Activated T-helper 1 cell treated with anti-CD3 and anti-CD28 coated beads, Interleukin-2, amount 50 U/mL, for 16 hours (primary cell): ENCODE measurements around the gene HSFY2.
"Not testable (repeated sequence)": the region's sequence is repeated elsewhere in the genome, so short reads cannot be mapped to it uniquely, and the experiment has no call there.

Source experiments
- DNase-seq, 2 donors: peaks; one replicate each; pipeline ENCODE4 v3.0.0-alpha.2; 2020; ENCODE audit warnings: low read depth in 1 of 2, low spot score in 1 of 2

HSFY2 gene

DNA sequence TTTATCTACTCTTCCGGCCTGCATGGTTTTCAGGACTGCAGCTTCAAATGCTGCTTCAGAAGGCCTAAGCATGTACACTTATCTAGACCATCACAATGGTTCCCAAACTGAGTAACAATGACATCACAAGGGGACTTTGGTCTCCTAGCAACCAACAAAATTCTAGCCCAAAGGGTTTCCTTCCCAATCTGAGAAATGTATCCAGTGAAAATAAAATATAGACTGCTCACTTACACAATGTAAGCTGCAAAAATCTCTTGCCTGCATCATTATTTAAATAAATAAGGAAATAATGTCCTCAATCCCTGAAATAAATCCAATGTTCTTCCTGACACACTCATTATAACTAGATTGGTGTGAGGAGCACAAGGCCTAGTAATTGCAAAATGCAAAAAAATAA is at the start of gene HSFY2:
HSFY2 (minus strand) TSS at position 101 of the 400 bp plus-strand sequence. CDS start 117 bp downstream, outside the sequence.
- DNase-seq, result not testable (repeated sequence)

DNA sequence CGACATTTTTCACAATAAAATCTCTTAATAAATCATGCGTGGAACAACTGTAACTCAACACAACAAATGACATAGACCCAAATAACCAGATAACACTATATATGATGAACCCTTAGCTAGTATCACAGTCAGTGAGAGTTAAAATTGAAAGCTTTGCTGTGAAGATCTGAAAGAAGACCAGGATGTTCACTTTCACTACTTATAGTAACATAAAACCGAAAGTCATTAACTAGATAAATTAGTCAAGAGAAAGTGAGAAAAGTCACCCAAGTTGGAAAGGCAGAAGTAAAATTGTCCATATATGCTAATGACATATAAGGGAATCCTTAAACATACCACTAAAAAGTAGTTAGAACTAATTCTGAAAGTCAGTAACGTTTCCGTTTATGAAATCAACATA is 42.2 kb upstream of the HSFY2 start:
- not testable (repeated sequence) for DNase-seq

- DNase-seq, result not testable (repeated sequence)
Measured at GRCh38 chrY:18788757-18789406, 15.3 kb upstream of the HSFY2 start.

DNA sequence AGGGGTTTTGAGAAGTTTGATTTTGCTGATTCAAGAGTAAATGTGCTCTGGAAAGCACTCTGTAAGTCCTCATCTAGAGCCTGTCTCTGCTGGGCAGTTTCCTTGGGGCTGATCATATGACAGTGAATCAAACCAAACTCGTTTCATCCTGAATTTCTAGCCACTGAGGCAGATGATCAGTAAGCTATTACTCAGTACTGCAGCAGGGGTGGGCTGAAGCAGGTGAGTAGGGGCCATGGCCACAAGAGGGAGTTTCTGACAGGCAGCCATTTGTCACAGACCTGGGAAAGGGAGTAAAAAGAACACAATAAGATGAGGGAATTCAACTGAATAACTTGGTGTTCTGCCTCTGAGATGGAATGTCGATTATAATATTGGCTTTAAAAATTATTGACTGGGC is 19.5 kb downstream of the HSFY2 start:
- not testable (repeated sequence) for DNase-seq

DNA sequence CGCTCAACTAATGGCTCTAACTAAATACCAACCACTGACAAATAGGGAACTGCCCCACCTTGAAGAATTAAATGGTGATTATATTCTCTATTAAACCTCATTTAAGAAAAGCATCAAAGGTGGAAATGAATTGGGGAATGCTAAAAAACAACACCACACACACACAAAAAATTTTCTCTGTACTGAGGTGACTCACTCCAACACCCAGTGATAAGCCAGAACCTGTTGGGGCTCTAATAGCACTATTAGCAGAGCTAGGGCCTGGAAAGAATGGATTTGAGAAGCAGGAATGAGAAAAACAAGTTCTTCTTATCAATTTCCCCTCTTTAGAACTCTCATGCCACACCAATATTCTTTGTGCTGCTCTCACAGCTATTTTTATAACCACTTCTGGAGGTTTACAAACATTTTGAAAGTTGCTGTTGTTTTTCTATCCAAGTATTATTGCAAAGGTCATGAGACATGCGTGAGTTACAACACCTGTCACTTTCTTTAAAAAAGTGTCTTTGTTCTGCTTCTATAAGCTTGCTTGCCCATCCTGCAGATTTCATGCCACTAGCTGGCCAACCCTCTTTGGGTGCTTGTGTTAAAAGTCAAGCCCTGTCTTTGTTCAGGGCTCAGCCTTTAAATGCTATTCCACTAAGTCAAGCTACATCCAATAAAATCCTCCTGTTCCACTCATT is 20.3 kb downstream of the HSFY2 start:
- DNase-seq, result not testable (repeated sequence)

GRCh38 chrY:18723714-18724113 is 49.8 kb downstream of the HSFY2 start:
- not testable (repeated sequence) for DNase-seq
